Measurements from ENCODE around the gene STK32C. TPM values are rescaled to one million over a fixed set of nuclear protein-coding genes. Genes with fewer than 3 reads are reported as not detected.

Gene STK32C
- total RNA-seq, 1 donor from 2014 or later = 13.8 TPM

GRCh38 chr10:132345345-132345744, 37.6 kb upstream of the STK32C start:
- no peak for ATAC-seq (ENCODE audit: low read depth)
- no peak for DNase-seq
- H3K4me3 Mint-ChIP-seq = no peak overlapping the region
- H3K9me3 Mint-ChIP-seq = peaks cover 2% of the 10 kb centered on the region
- ChIA-PET CTCF (no interaction called here), POLR2A (no interaction called here)
- intact Hi-C loops (cut with micrococcal nuclease) = no loop called here
- H3K36me3 Mint-ChIP-seq (ENCODE audit: low read depth) = peaks cover 53% of the 10 kb centered on the region
- H3K27ac Mint-ChIP-seq = no peak overlapping the region
- H3K4me1 Mint-ChIP-seq = peaks cover 6% of the 10 kb centered on the region
- TF ChIP-seq CTCF (IDR thresholded peaks at IDR 0.05) = no peak
- H3K27me3 Mint-ChIP-seq = no peaks in the 10 kb centered on the region

- no peak for TF ChIP-seq CTCF (IDR thresholded peaks at IDR 0.05)
- CTCF ChIA-PET = no interaction called here
- no peak for ATAC-seq (ENCODE audit: low read depth)
Measured at GRCh38 chr10:132344386-132344785, 36.6 kb upstream of the STK32C start.

GRCh38 chr10:132342553-132342952, 34.8 kb upstream of the STK32C start:
- H3K4me3 Mint-ChIP-seq = no peak overlapping the region
- H3K27me3 Mint-ChIP-seq = no peaks in the 10 kb centered on the region
- H3K36me3 Mint-ChIP-seq (ENCODE audit: low read depth) = peaks cover 53% of the 10 kb centered on the region
- H3K9me3 Mint-ChIP-seq = peaks cover 2% of the 10 kb centered on the region
- ChIA-PET CTCF (no interaction called here), POLR2A (no interaction called here)
- H3K27ac Mint-ChIP-seq = no peak overlapping the region
- no peak for ATAC-seq (ENCODE audit: low read depth)
- no peak for TF ChIP-seq CTCF (IDR thresholded peaks at IDR 0.05)
- no peak for DNase-seq
- intact Hi-C loops (cut with micrococcal nuclease) = no loop called here
- H3K4me1 Mint-ChIP-seq = peaks cover 7% of the 10 kb centered on the region

More at GRCh38 chr10:132344386-132344785, 36.6 kb upstream of the STK32C start:
- no peaks in the 10 kb centered on the region for H3K27me3 Mint-ChIP-seq
- POLR2A ChIA-PET = no interaction called here
- no peak overlapping the region for H3K4me3 Mint-ChIP-seq
- H3K4me1 Mint-ChIP-seq = peaks cover 6% of the 10 kb centered on the region
- peaks cover 58% of the 10 kb centered on the region for H3K36me3 Mint-ChIP-seq (ENCODE audit: low read depth)
- H3K9me3 Mint-ChIP-seq = peaks cover 2% of the 10 kb centered on the region
- intact Hi-C loops (cut with micrococcal nuclease) = no loop called here
- DNase-seq = no peak
- H3K27ac Mint-ChIP-seq = no peak overlapping the region

- POLR2A ChIA-PET = no interaction called here
- Mint-ChIP-seq H3K27ac (no peak overlapping the region), H3K9me3 (peaks cover 2% of the 10 kb centered on the region), H3K27me3 (no peaks in the 10 kb centered on the region), H3K4me1 (peaks cover 8% of the 10 kb centered on the region), H3K36me3 (ENCODE audit: low read depth) (peaks cover 53% of the 10 kb centered on the region), H3K4me3 (no peak overlapping the region)
- intact Hi-C loops (cut with micrococcal nuclease) = no loop called here
- ATAC-seq (ENCODE audit: low read depth) (no peak), DNase-seq (no peak)
- TF ChIP-seq CTCF (IDR thresholded peaks at IDR 0.05) = no peak
- CTCF ChIA-PET = no interaction called here
Measured at GRCh38 chr10:132341781-132342180, 34.0 kb upstream of the STK32C start.

GRCh38 chr10:132341017-132341416, 33.3 kb upstream of the STK32C start:
- H3K36me3 Mint-ChIP-seq (ENCODE audit: low read depth) = peaks cover 51% of the 10 kb centered on the region
- ChIA-PET CTCF (no interaction called here), POLR2A (interaction anchor here (0.6 kb wide), 1 partner anchor 10 kb away, joined by 5 read pairs; no protein-coding TSS in a partner anchor)
- H3K9me3 Mint-ChIP-seq = peaks cover 2% of the 10 kb centered on the region
- no peaks in the 10 kb centered on the region for H3K27me3 Mint-ChIP-seq
- TF ChIP-seq CTCF (IDR thresholded peaks at IDR 0.05) = no peak
- intact Hi-C loops (cut with micrococcal nuclease) = no loop called here
- ATAC-seq (ENCODE audit: low read depth) (no peak), DNase-seq (no peak)
- peaks cover 14% of the 10 kb centered on the region for H3K4me1 Mint-ChIP-seq
- H3K27ac Mint-ChIP-seq = no peak overlapping the region
- H3K4me3 Mint-ChIP-seq = no peak overlapping the region
